Activated CD8-positive, alpha-beta T cell treated with anti-CD3 and anti-CD28 coated beads, Interleukin-2, amount 10 ng/mL, durations not matched to agents 7 days and 5 days (primary cell): ENCODE measurements around the gene RFTN2. TPM values are rescaled to one million over a fixed set of nuclear protein-coding genes. Genes with fewer than 3 reads are reported as not detected.

Source experiments
- ATAC-seq: fragments of 150-1000 bp; cut with Tn5 transposase; one replicate; pipeline ENCODE4 v1.10.0; 2021; ENCODE audit warnings: moderate library complexity
- CTCF ChIA-PET: fragments of 350-600 bp; sonication (Branson Sonifier 250); formaldehyde crosslinking; loops from one replicate; lab custom pipeline; 2021; ENCODE audit warnings: antibody characterized with exemption; lab: Charles Lee
- POLR2A ChIA-PET: fragments of 350-600 bp; sonication (Branson Sonifier 250); formaldehyde crosslinking; loops from one replicate; lab custom pipeline; 2021; ENCODE audit warnings: antibody characterized with exemption; lab: Charles Lee
- DNase-seq: peaks from one replicate; pipeline ENCODE4 v3.0.0-alpha.2; 2020
- H3K27ac Mint-ChIP-seq: one replicate; pipeline ENCODE4 v1.8.0; 2021; ENCODE audit warnings: mild to moderate bottlenecking, mixed read lengths
- H3K27me3 Mint-ChIP-seq: one replicate; pipeline ENCODE4 v1.8.0; 2021; ENCODE audit warnings: low read depth, mixed read lengths
- H3K36me3 Mint-ChIP-seq: one replicate; pipeline ENCODE4 v1.8.0; 2021; ENCODE audit warnings: low read depth, mixed read lengths
- H3K4me1 Mint-ChIP-seq: one replicate; pipeline ENCODE4 v1.8.0; 2021; ENCODE audit warnings: low read depth, mixed read lengths
- H3K4me3 Mint-ChIP-seq: one replicate; pipeline ENCODE4 v1.8.0; 2021; ENCODE audit warnings: mild to moderate bottlenecking, mixed read lengths
- H3K9me3 Mint-ChIP-seq: one replicate; pipeline ENCODE4 v1.8.0; 2022; ENCODE audit warnings: mixed read lengths; ENCODE audit not compliant: insufficient read depth
- total RNA-seq, 2 experiments: library from RNA; stranded (reverse); gene quantifications; one replicate each; pipeline ENCODE4 v1.2.3, GENCODE V29; 2021

The RFTN2 gene
- total RNA-seq, 2 experiments from 2014 or later: not detected

DNA sequence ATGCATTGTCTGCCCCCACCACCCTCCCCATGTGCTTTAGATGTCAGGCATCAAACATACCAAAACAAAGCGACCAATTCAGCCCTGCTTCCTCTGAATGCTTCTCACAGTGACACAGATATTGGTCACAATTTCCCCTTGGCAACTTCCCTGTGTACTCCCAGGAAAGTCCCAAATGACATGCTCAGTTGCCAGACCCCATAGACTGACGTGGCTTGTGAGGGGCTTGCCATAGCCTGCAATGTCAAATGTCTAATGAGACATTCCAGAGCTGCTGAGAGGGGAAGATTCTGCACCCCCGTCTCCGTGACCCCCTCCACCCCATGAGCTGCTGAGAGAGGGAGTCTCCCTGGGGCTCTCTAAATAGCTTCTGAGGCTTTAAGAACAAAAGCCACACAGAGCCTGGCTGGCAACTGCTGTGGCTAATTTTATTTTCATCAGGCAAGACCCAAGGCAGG is 47.3 kb downstream of the RFTN2 start:
- no peak for DNase-seq
- Mint-ChIP-seq H3K36me3 (no peaks in the 10 kb centered on the region), H3K4me3 (no peak overlapping the region), H3K27ac (no peak overlapping the region), H3K4me1 (no peaks in the 10 kb centered on the region), H3K27me3 (no peaks in the 10 kb centered on the region), H3K9me3 (peaks cover 10% of the 10 kb centered on the region)
- CTCF ChIA-PET: no interaction called here
- no peak for ATAC-seq
- POLR2A ChIA-PET: no interaction called here

DNA sequence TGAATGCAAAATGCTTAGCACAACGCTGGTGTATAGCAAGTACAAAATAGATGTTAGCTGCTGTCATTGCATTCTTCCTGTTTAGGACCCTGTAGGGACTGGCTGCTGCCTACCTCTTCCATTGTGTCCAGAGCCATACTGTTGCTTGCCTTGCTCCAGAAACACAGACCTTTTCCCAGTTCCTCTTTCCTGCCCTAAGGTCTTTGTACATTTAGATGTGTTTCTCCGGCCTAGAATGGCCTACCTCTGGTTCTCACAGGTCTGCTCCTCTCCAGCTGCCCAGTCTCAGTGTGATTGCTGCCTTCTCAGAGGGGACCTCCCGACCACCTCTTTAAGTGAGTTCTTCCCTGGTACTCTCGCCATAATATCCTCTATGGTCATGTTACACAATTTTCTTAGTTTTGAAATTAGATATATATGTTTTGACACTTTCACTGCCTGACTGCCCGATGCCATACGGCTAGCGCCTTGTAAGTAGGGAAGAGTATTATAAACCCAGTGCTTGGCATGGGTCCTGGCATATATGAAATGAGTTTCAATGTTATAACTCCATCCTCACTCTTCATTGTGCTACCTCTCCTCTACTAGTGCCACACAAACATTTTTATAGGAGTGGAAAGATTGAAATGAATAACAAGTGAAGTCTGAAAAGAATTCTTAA is 48.3 kb downstream of the RFTN2 start:
- DNase-seq (no peak), ATAC-seq (no peak)
- Mint-ChIP-seq H3K4me3 (no peak overlapping the region), H3K27me3 (no peaks in the 10 kb centered on the region), H3K27ac (no peak overlapping the region), H3K9me3 (peaks cover 6% of the 10 kb centered on the region), H3K36me3 (no peaks in the 10 kb centered on the region), H3K4me1 (no peaks in the 10 kb centered on the region)
- ChIA-PET CTCF (no interaction called here), POLR2A (no interaction called here)

DNA sequence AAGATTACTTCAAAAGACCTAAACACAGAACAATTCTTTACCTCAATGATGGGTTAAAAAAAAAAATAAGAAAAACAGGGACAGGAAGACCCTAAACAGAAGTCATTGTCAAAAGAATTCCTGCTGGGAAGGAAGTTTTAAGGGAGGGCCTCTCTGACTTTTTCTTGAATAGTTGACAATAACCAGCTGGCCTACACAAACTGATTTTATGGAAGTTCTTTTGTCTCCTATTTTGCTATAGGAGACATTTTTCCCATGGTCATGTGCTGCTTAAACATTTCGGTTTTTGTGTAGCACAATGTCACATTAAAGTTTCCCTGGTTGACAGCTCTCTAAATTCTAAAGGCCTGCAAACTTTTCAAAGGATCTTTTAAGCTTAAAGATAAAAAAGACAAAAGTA is 55.3 kb downstream of the RFTN2 start:
- ChIA-PET POLR2A (no interaction called here), CTCF (no interaction called here)
- no peaks in the 10 kb centered on the region for H3K27me3 Mint-ChIP-seq

DNA sequence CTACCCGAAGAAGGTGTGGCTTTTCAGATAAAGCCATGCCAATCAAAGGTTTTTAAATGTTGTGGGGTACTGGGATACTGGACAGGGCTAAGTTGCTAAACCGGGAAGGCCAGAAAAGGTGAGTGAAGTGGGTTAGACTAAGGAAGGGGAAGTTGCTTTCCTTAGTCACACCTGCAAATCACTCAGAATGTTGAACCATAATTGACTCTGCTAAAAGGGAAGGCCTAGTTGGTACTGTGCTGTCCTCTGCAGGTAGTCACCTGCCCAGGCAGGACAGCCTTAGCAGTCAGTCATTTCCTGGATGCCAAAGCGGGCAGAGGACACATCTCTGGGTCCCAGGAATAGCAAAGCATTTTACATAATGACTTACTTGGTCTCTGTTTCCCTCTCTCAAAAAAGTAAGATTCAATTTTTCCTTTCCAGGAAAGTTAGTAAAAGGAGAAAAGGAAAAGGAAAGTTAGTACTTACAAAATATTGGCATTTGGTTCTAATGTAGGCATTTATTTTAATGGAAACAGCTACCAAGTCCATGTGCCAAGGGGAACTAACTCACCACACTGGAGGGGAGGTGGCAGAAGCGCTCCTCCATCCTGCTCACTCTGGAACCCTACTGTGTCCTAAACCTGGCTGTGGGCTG is 60.3 kb downstream of the RFTN2 start:
- Mint-ChIP-seq H3K9me3 (no peaks in the 10 kb centered on the region), H3K4me3 (no peak overlapping the region), H3K36me3 (no peaks in the 10 kb centered on the region), H3K27me3 (peaks cover 4% of the 10 kb centered on the region), H3K4me1 (peaks cover 6% of the 10 kb centered on the region), H3K27ac (no peak overlapping the region)
- ATAC-seq (no peak), DNase-seq (no peak)
- ChIA-PET CTCF (interaction anchor here (0.9 kb wide), 1 partner anchor 38 kb away, joined by 4 read pairs; no protein-coding TSS in a partner anchor), POLR2A (no interaction called here)

More for the DNA sequence above, 55.3 kb downstream of the RFTN2 start:
- DNase-seq (no peak), ATAC-seq (no peak)
- Mint-ChIP-seq H3K36me3 (no peaks in the 10 kb centered on the region), H3K4me1 (no peaks in the 10 kb centered on the region), H3K4me3 (no peak overlapping the region), H3K27ac (no peak overlapping the region), H3K9me3 (no peaks in the 10 kb centered on the region)

DNA sequence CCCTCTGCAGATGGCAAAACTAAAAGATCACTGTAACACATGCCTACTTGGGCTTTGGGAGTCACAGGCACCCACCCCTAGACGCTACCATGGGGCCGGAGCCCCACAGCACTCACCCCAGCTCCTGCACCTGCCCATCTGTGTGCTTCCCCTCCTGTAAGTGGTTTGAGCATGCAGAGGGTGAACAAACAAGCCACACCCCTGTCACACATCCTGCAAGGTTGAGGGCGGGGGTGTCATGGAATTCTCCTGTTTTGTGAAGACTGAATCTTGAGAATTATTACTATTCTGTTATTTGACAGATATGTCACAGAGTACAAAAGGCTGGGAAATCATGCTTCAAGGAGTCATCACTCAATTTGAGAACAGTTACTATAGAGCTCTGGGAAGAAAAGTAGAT is 60.9 kb downstream of the RFTN2 start:
- no peak for DNase-seq
- POLR2A ChIA-PET: no interaction called here
- H3K27ac Mint-ChIP-seq: no peak overlapping the region

DNA sequence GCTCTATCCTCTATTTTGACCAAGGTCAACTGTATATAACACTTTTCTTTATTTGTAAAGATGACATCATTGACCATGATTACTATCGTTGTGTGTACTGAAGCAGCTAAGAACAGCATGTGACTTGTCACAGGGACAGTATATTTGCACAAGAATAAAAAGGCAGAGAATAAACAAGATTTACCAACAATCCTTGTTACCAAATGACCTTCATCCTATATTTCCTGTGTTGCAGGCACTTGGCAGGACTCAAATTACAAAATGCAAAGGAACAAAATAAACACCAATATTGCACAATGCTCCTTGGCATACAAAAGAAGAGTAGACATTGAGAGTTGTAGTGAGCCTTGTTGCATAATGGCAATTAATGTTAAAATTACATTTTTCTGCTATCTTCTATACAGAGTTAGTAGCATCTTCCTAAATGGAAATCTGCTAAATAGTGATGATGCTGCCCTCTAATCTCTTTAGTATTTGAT is 61.8 kb downstream of the RFTN2 start:
- ATAC-seq: no peak
- no peak for DNase-seq
- Mint-ChIP-seq H3K4me3 (no peak overlapping the region), H3K4me1 (peaks cover 6% of the 10 kb centered on the region), H3K36me3 (no peaks in the 10 kb centered on the region), H3K27me3 (peaks cover 10% of the 10 kb centered on the region), H3K9me3 (no peaks in the 10 kb centered on the region), H3K27ac (no peak overlapping the region)
- POLR2A ChIA-PET: no interaction called here
- CTCF ChIA-PET: no interaction called here

More for the DNA sequence above, 60.9 kb downstream of the RFTN2 start:
- Mint-ChIP-seq H3K27me3 (peaks cover 6% of the 10 kb centered on the region), H3K9me3 (no peaks in the 10 kb centered on the region), H3K36me3 (no peaks in the 10 kb centered on the region), H3K4me3 (no peak overlapping the region), H3K4me1 (peaks cover 6% of the 10 kb centered on the region)
- CTCF ChIA-PET: no interaction called here
- no peak for ATAC-seq

DNA sequence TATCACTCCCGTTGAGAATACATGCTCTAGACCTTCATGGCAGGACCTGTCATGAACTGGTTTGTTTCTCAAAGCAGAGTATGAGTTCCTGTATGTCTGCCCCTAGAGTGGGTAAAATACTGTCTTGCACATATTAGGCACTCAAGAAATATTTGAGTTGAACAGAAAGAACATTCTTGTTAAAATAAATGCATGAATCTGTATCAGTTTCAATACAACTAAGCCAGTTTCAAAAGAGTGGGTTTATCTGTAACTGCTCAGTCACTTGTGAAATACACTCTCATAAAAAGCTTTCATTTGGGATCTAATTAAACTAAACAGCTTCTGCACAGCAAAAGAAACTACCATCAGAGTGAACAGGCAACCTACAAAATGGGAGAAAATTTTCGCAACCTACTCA is 69.2 kb downstream of the RFTN2 start:
- ATAC-seq: no peak
- Mint-ChIP-seq H3K27ac (no peak overlapping the region), H3K4me1 (peaks cover 2% of the 10 kb centered on the region), H3K36me3 (no peaks in the 10 kb centered on the region), H3K9me3 (no peaks in the 10 kb centered on the region), H3K27me3 (peaks cover 10% of the 10 kb centered on the region), H3K4me3 (no peak overlapping the region)
- DNase-seq: no peak
- ChIA-PET CTCF (no interaction called here), POLR2A (no interaction called here)

DNA sequence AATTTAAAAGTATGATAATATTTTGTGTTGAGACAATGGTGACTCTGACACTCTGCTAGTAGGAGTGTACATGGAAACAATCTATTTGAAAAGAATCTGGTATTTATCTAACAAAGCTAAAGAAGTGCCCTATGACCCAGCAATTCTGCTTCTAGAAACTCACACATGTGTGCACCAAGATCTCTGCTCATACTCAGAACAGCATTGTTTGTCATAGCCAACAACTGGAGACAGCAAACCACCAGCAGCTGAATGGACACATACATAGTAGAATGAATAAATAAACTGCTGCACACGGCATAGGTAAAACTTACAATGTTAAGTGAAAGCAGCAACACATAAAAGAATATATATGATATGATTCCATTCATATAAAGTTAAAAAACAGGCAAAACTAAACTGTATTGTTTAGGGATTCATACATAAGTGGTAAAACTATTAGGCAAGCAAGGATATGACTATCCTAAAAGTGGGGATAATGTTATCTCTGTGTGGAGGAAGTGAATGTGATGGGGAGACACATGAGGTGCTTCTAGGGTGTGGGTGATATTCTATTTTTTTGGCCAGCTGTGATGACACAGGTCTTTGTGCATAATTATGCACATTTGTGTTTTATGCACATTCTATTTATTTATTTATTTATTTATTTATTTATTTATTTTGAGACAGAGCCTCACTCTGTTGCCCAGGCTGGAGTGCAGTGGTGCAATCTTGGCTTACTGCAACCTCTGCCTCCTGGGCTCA is 71.1 kb downstream of the RFTN2 start:
- Mint-ChIP-seq H3K9me3 (no peaks in the 10 kb centered on the region), H3K4me1 (peaks cover 5% of the 10 kb centered on the region), H3K4me3 (no peak overlapping the region), H3K27ac (no peak overlapping the region), H3K36me3 (no peaks in the 10 kb centered on the region), H3K27me3 (peaks cover 4% of the 10 kb centered on the region)
- POLR2A ChIA-PET: no interaction called here
- CTCF ChIA-PET: no interaction called here
- no peak for ATAC-seq
- no peak for DNase-seq

DNA sequence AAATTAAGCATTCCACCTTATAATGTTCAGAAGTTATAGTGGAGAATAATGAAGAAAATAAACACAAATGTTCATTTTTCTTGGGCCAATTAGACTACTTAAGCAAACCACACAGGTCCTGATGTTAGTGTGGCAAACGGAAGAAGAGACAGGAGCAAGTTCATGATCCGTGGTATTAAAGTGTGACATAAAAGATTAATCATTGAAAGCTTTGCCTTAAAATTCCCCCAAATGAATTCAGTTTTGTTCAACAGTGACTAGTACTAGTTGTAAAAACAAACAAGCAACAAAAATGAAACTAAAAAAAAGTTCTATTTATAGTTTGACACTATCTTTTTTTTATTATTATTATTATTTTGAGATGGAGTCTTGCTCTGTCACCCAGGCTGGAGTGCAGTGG is 73.7 kb downstream of the RFTN2 start:
- H3K27me3 Mint-ChIP-seq: peaks cover 6% of the 10 kb centered on the region
- H3K27ac Mint-ChIP-seq: no peak overlapping the region
- ATAC-seq (no peak), DNase-seq (no peak)
- peaks cover 6% of the 10 kb centered on the region for H3K4me1 Mint-ChIP-seq
- H3K4me3 Mint-ChIP-seq: no peak overlapping the region
- no peaks in the 10 kb centered on the region for H3K36me3 Mint-ChIP-seq
- CTCF ChIA-PET: no interaction called here
- POLR2A ChIA-PET: no interaction called here
- H3K9me3 Mint-ChIP-seq: no peaks in the 10 kb centered on the region

DNA sequence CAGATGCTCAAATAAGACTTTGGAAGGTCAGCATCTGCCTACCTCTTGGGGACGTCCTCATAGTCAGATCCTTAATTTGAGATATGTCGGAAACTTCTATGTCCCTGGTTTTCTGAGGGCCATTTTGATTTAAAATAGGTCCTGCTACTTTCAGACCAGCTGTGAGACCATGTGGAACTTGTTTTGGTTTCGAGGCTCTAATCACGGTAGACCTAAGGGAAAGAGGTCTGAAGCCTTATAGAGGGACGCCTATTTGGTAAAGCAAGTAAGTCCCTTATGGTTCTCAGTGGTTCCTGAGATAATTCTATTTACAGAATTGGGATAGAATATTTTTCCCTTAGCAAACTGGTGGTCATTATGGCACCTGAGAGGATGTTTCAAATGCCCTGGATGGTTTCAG is 75.1 kb downstream of the RFTN2 start:
- H3K4me1 Mint-ChIP-seq: peaks cover 6% of the 10 kb centered on the region
- peaks cover 12% of the 10 kb centered on the region for H3K27me3 Mint-ChIP-seq
- CTCF ChIA-PET: interaction anchor here (0.8 to 0.9 kb wide), 2 partner anchors 71 to 98 kb away, joined by 3 read pairs; no protein-coding TSS in a partner anchor
- no peaks in the 10 kb centered on the region for H3K36me3 Mint-ChIP-seq
- ATAC-seq: no peak
- H3K4me3 Mint-ChIP-seq: no peak overlapping the region
- H3K9me3 Mint-ChIP-seq: no peaks in the 10 kb centered on the region
- no peak overlapping the region for H3K27ac Mint-ChIP-seq
- no peak for DNase-seq
- POLR2A ChIA-PET: interaction anchor here (0.6 to 1.0 kb wide), 2 partner anchors 84 to 186 kb away, joined by 3 to 4 read pairs; partner anchors contain the start of gene MOB4

DNA sequence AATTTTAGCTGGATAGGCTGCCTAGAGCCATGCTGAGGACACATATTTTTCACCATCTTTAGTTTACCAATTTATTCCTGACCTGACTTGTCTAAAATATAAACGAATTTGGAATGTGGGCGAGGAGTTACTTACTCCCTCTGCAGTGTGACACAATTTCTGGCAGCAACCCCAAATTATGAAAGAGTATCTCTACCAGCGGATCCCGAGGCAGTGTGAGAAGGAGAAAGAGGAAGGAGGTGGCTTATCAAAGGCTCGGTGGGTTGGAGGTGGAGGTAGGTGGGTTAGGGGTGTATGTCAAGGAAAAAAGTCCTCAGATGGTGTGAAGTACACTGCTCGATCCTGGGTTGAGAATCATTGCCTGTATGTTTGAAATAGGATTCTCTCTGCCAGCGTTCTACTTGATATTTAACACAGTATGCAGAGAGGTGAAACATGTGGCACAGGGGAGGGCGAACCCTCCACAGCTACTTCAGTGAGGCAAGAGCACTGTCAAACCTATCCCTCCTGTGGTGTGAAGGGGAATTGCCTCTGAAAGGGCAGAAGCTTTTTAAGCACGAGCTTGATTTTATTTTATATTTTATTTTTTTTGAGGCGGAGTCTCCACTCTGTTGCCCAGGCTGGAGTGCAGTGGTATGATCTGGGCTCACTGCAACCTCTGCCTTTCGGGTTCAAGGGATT is 76.0 kb downstream of the RFTN2 start:
- ChIA-PET POLR2A (interaction anchor here (1.0 kb wide), 1 partner anchor 83 kb away, joined by 4 read pairs; the partner anchor contains the start of gene MOB4), CTCF (interaction anchor here (0.8 to 0.9 kb wide), 2 partner anchors 72 to 97 kb away, joined by 3 read pairs; no protein-coding TSS in a partner anchor)
- DNase-seq: peak; percentile 47
- Mint-ChIP-seq H3K4me1 (peaks cover 6% of the 10 kb centered on the region), H3K9me3 (no peaks in the 10 kb centered on the region), H3K36me3 (no peaks in the 10 kb centered on the region), H3K27me3 (peaks cover 17% of the 10 kb centered on the region), H3K4me3 (no peak overlapping the region), H3K27ac (no peak overlapping the region)
- ATAC-seq: peak; percentile 93
